PC-3 (cell line): ENCODE measurements around the gene KIF24.

ENCODE experiments used
- CTCF ChIP-seq: fragments of 300-600 bp; sonication (generic); conservative IDR thresholded peaks from 2 replicates; pipeline ENCODE4 v1.5.1; 2017; ENCODE audit warnings: antibody characterized with exemption, low read depth, mild to moderate bottlenecking, low read length
- EZH2 ChIP-seq: fragments of 300-600 bp; sonication (generic); IDR thresholded peaks from one replicate; pipeline ENCODE4 v1.6.1; 2017; ENCODE audit warnings: antibody characterized with exemption, mild to moderate bottlenecking, low read length; ENCODE audit not compliant: unreplicated experiment

- no peak for TF ChIP-seq CTCF
- no peak for TF ChIP-seq EZH2
Measured at GRCh38 chr9:34279411-34279810, 49.7 kb downstream of the KIF24 start.
